EH (cell line): ENCODE measurements around the gene PIBF1.
A peak's percentile ranks its signal among the peaks of the same experiment; 100 is the strongest.
"Not testable (repeated sequence)": the region's sequence is repeated elsewhere in the genome, so short reads cannot be mapped to it uniquely, and the experiment has no call there.

Source experiments
- DNase-seq: peaks from one replicate; pipeline ENCODE4 v3.0.0-alpha.2; 2015; ENCODE audit warnings: low read depth

The PIBF1 gene

GRCh38 chr13:72911981-72912380 is 130.0 kb downstream of the PIBF1 start:
- DNase-seq: no peak

DNA sequence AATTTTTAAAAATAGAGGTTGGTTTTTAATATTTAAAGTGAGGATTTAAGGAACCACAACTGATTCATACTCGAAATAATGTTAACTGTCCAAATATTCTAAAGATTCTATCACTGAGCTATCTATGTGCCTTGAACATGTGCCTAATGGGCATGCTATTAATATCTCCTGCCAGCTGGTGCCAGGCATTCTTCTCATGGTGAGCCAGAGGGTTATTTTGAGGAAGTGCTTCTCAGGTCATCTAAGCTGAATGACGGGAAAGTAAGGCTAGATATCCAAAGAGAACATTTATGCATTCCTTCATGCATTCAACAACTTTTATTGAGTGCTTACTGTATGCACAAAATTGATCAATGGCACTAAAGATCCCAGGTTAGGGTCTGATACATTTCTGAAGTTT is 138.2 kb downstream of the PIBF1 start:
- peak; percentile 76 for DNase-seq

DNA sequence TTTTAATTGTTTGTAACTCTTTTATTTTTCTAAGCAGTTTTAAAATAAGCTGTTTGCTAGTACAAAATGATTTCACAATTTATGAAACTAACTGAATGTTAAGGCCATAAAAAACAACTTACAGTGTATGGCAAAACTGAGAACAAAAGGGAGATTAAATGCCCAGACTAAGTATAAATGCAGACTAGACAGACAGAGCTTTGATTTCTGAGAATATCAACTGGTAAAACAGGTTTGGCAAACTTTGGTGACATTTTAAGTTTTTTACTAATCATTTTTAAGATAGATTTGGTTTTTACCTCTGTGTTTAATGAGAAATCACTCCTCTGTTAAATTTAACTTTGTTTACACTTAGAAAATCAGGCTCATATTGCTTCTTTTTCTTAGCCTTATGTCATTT is 149.4 kb downstream of the PIBF1 start:
- DNase-seq: no peak

DNA sequence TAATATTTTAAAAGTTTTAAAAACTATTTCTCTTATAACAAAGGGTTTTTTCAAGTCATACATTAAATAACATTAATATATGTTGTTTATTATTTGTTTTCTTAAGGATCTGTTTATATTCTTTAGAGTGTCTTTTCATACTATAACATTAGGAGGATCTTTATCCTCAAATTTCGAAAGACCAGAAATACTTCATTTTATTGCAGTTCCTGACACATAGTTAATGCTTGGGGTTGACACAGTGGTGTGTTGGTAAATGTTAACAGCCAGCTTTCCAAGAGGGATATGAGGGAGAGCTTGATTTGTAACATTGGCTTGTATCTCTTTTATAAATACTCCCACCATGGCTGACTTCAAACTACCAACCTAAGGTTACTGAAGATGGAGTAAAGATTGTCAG is 150.3 kb downstream of the PIBF1 start:
- DNase-seq: peak; percentile 16

DNA sequence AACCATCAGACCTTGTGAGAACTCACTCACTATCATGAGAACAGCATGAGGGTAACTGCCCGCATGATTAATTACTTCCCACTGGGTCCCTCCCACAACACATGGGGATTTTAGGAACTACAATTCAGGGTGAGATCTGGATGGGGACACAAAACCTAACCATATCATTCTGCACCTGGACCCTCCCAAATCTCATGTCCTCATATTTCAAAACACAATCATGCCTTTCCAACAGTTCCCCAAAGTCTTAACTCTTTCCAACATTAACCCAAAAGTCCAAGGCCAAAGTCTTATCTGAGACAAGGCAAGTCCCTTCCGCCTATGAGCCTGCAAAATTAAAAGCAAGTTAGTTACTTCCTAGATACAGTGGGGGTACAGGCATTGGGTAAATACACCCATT is 164.3 kb downstream of the PIBF1 start:
- DNase-seq: not testable (repeated sequence)

DNA sequence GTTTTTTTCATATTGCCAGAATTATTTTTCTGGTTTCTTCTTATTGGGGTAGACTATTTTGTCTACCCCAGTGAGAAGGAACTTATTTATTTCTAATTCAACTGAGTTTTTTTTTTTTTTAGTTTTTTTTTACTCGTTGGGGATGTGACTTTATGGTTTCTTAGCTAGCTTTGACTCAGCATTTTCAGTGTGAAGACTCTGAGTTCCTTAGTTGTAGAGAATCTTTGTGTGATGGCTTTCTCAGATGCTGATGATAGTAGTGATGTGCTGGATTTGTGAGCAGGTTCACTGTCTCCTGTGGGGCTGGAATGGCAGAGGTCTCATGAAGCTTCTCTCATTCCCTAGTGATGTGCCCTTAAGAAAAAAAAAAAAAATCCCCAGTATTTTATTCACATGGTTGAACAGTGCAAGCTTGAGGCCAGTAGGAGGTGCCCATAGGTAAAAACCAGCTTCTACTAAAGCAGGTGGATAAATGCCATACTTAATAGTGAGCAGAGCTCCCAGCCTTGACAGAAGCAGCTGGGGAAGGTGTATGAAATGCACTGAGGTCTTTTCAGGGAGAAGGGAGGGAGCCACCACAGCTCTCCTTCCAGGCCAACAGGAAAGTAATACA is 170.7 kb downstream of the PIBF1 start:
- DNase-seq: no peak

- DNase-seq: no peak
Observed at GRCh38 chr13:72953391-72953965, 171.5 kb downstream of the PIBF1 start.

DNA sequence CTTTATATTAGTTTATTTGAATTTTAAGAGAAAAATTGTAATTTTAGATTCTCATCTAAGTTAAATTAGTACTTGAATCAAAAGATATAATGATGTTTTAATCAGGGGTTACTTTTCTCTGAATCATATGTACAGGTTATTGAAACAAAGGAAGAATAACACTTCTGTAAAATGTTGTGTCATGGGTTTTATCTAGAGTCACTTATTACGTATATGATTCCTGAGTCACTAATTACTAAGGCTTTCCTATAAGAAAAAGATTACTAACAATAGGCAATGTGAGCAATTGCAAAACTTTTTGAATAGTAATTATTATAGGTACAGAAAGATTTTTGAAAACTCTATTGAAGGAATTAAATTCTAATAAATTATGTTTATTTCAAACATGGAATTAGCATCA is 177.7 kb downstream of the PIBF1 start:
- DNase-seq: no peak

DNA sequence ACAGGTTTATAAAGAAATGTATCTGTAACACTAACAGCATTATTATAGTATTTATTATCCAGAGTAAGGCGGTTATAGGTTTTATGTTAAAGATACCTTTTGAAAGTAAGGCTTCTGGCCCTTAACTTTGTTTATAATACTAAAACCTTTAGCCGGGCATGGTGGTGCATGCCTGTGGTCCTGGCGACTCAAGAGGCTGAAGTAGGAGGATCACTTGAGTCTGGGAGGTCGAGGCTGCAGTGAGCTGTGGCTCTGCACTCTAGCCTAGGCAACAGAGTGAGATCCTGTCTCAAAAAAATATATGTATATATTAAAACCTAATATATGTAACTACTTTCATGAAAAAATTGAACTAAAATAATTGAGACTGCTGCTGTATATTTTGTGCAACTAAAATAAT is 178.2 kb downstream of the PIBF1 start:
- no peak for DNase-seq

GRCh38 chr13:72960541-72960940 is 178.6 kb downstream of the PIBF1 start:
- no peak for DNase-seq

DNA sequence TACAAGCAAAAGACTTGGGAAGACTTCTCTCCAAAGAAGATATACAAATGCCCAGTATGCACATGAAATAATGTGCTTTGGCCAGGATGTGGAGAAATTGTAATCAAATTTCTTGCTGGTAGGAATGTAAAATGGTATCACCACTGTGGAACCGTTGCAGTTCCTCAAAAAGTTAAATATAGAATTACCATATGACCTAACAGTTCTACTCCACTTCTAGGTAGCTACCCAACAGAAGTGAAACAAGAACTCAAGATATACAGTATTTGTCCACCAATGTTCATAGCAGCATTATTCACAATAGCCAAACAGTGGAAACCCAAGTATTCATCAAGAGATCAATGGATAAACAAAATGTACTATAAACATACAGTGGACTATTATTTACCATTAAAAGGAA is 181.8 kb downstream of the PIBF1 start:
- DNase-seq: no peak

- DNase-seq: no peak
Observed at GRCh38 chr13:72970301-72970880, 188.5 kb downstream of the PIBF1 start.

- DNase-seq: peak; percentile 48
Observed at GRCh38 chr13:72970956-72971355, 189.0 kb downstream of the PIBF1 start.

DNA sequence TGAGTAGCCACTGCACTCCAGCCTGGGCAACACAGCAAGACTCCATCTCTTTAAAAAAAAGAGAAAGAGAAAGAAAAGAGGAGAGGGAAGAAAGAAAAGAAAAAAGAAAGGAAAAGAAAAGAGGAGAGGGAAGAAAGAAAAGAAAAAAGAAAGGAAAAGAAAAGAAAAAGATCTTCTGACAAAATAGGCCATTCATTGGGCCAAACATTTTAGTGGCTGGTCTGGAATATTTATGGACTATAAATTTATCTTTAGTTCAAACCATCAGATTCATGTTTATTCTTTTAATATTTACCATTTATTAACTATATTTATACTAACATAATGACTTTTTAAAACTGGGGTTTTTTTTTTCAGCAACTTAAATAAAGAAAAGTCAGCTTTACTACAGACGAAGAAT is 191.3 kb downstream of the PIBF1 start:
- no peak for DNase-seq

- DNase-seq: peak; percentile 92
Observed at GRCh38 chr13:72983085-72983768, 201.3 kb downstream of the PIBF1 start.

DNA sequence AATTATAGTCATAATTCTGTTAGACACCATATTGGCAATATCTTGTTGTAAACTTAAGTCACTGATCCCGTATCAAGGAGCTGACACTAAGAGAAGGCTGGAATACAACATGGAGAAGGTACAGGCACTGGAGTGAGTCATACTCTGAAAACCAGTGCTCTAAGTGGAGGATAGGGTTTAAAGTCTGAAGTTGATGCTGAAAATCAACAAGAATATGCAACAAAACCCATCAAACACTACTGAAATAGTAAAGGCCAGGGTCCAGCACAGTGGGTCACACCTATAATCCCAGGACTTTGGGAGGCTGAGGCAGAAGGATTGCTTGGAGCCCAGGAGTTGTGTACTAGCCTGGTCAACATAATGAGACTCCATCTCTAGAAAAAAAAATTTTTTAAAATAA is 203.7 kb downstream of the PIBF1 start:
- DNase-seq: no peak

GRCh38 chr13:72986197-72986596 is 204.3 kb downstream of the PIBF1 start:
- no peak for DNase-seq

- DNase-seq: peak; percentile 6
Observed at GRCh38 chr13:72990953-72991352, 209.0 kb downstream of the PIBF1 start.

DNA sequence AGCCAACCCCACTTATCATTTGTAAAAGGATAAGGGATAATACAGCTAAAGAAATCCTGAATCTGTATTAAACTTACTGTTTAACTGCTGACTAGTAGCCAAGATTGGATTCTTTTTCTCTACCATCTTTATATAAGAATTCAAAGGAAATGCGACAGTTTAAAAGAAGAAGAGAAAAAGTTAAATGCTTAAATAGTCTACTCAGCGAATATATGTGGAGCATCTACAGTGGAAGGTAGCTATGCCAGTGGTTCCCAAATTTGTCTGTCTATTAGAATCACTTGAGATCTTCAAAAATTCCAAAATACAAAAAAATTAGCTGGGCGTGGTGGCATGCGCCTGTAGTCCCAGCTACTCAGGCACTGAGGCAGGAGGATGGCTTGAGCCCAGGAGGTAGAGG is 216.1 kb downstream of the PIBF1 start:
- DNase-seq: no peak

- DNase-seq: peak; percentile 25
Observed at GRCh38 chr13:73000027-73000674, 218.2 kb downstream of the PIBF1 start.

- DNase-seq: no peak
Observed at GRCh38 chr13:73001971-73002370, 220.0 kb downstream of the PIBF1 start.

DNA sequence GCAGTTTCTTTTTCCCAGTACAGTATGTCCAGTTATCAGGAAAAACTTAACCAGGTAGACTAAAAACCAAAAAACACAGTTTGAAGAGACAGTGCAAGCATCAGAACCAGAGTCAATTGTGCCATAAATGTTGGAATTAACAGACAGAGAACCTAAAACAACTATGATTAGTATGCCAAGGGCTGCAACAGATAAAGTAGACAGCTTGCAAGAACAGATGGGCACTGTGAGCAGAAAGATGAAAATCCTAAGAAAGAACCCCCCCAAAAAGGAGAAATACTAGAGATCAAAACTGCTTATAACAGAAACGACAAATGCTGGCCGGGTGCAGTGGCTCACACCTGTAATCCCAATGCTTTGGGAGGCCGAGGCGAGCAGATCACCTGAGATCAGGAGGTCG is 229.8 kb downstream of the PIBF1 start:
- no peak for DNase-seq

- no peak for DNase-seq
Observed at GRCh38 chr13:73015805-73016204, 233.9 kb downstream of the PIBF1 start.
